Hematopoietic multipotent progenitor cell (in vitro differentiated cells): ENCODE measurements around the gene IER3. TPM values are rescaled to one million over a fixed set of nuclear protein-coding genes. Genes with fewer than 3 reads are reported as not detected.
A peak's percentile ranks its signal among the peaks of the same experiment; 100 is the strongest.

Experiments used
- DNase-seq, 3 donors: peaks; one replicate each; pipeline ENCODE4 v3.0.0-alpha.2; 2011 to 2015; ENCODE audit warnings: low read depth in 2 of 3, low spot score in 2 of 3
- total RNA-seq: library from RNA; depleted of rRNA; stranded (reverse); fragments of >200 nt; gene quantifications from one replicate; pipeline ENCODE4 v1.2.3, GENCODE V29; 2012

The IER3 gene, protein sequence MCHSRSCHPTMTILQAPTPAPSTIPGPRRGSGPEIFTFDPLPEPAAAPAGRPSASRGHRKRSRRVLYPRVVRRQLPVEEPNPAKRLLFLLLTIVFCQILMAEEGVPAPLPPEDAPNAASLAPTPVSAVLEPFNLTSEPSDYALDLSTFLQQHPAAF
- 4.3 TPM for total RNA-seq

GRCh38 chr6:30744054-30744805 lies at the start of gene IER3:
Gene IER3, minus strand, starts transcription at chr6:30744547. Its CDS starts 29 bp downstream, at chr6:30744518.
- DNase-seq = peak in 2 of 3 donors; percentile 74 to 77

- DNase-seq = peak in 1 of 3 donors; percentile 52
Observed at GRCh38 chr6:30793521-30794194, 49.3 kb upstream of the IER3 start.

DNA sequence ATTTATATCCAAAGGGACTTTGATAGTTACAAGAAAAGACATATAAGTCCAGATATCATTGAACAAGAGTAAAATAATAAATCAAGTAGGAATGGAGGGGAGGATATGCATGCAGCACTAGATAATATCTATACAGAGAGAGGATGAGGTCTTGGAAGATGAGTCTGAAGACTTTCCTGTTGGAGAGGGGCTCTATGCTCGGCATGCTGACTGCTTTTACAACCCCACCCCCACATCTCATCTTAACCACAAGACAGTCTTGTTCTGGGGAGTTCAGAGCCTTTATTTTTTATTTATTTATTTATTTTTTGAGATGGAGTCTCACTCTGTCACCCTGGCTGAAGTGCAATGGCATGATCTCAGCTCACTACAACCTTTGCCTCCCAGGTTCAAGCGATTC lies 48.4 kb upstream of the IER3 start:
- DNase-seq = no peak

GRCh38 chr6:30790724-30791383 lies 46.5 kb upstream of the IER3 start:
- DNase-seq = no peak

DNA sequence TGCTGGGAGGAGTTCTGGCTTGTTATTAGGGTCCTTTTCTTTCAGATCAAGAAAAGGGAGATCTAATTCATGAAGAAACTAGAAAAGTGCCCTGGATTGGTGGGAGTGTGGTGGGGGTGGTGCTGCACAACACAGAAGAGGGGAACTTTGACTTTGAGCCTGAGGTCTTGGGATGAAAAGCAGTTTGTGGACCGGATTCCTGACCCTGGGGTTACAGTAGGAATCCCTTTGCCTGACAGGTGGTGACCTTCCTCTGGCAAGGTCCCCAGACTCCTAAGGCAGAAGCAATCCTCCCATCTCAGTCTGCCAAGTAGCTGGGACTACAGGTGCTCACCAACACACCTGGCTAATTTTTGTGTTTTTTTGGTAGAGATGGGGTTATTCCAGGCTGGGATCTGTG lies 45.3 kb upstream of the IER3 start:
- DNase-seq = no peak

GRCh38 chr6:30787954-30788353 lies 43.6 kb upstream of the IER3 start:
- peak in 1 of 3 donors; percentile 48 for DNase-seq

GRCh38 chr6:30782425-30783014 lies 38.2 kb upstream of the IER3 start:
- no peak for DNase-seq

DNA sequence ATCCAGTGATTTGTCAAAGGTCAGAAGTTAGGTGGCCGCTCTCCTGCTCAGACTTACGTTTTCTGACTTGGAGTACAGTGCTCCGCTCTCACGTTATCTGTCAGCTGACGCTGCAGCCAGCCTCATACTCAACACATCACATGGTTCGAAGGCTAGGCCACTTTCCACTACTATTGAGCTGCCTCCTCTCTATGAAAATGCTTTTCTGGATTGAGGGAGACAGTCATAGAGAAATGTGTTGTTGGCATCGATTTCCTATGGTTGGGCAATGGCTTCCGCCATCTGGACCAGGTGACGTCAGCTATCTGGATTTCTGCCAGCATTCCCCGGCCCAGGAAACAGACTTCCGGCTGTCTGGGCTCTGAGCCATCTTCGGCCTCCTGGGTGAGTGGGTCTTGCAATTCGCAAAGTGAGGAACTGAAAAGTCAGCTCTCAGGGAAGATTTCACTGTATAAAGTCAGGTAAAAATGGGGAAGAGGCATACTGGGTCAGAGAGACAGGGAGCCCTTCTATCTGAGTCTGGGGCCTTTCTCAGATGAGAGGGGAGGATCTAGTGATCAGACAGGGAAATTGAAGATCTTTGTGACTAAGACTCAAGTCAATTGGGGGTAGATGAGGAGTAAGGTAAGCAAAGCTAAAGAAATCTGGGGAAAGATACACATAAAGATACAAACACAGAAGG lies 37.5 kb upstream of the IER3 start:
- peak in 2 of 3 donors; percentile 86 to 89 for DNase-seq

DNA sequence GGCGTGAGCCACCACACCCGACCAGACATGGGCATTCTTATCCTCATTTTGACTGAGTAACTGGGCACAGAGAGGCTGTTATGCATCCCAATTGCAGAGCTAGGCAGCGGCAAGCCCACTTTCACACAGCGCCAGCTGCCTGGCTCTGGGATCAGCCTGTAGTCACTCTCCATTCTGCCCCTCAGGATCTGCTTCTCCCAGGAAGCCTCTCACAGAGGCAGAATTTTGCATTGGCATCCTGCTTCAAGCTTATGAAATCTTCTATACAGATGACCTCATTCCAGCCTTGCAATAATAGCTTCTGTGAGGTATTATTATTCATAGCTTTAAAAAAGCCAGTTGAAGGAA lies 37.0 kb upstream of the IER3 start:
- DNase-seq = no peak

DNA sequence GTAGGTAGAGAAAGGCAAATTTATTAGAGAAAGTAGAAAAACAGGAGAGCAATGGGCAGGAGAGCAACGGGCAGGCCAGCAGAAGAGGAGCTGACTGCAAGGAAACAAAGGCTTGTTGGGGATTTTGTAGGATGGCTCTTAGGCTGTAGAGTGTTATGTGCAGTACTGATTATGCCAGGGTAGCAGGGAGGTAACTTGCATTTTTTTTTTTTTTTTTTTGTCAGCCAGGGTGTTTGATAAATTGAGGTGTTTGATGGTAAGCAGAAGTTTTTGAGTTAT lies 36.2 kb upstream of the IER3 start:
- DNase-seq = no peak

DNA sequence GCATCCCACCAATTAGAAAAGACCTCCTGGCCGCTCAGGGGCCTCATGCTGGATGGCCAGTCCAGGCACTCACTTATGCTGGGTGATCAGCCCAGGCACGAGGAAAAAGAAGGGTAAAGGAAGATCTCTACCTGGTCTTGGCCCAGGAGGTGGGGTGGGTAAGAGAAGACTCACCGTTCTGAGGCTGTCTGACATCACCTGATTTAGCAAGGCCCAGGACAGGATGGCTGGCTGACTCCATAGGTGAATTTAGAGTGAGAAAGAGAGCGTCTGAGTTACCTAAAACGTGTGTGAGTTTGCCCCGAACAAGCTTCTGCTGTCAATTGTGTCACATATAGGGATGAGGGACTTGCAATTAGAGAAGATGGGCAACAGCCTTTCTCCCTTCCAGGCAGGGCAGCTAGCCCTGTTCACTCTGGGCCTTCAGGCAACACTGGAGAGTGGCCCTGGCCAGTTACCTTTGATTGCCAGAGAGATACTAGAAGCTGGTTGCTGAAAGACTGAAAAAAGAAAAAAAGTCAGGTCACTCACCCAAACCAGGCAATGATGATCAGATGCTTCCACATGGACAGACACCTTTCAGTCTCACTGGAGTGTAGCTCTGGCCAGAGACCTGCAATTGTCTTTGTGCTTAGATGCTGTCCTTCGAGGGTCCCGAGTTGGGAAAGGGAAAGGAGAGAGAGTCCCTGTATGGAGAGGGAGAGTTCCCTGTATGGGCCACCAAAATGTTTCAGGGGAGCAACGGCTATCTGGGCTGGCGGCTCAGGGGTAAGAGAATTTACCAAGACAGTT lies 35.7 kb upstream of the IER3 start:
- DNase-seq = no peak

GRCh38 chr6:30778001-30778635 lies 33.8 kb upstream of the IER3 start:
- no peak for DNase-seq

- DNase-seq = no peak
Observed at GRCh38 chr6:30777155-30777485, 32.8 kb upstream of the IER3 start.

DNA sequence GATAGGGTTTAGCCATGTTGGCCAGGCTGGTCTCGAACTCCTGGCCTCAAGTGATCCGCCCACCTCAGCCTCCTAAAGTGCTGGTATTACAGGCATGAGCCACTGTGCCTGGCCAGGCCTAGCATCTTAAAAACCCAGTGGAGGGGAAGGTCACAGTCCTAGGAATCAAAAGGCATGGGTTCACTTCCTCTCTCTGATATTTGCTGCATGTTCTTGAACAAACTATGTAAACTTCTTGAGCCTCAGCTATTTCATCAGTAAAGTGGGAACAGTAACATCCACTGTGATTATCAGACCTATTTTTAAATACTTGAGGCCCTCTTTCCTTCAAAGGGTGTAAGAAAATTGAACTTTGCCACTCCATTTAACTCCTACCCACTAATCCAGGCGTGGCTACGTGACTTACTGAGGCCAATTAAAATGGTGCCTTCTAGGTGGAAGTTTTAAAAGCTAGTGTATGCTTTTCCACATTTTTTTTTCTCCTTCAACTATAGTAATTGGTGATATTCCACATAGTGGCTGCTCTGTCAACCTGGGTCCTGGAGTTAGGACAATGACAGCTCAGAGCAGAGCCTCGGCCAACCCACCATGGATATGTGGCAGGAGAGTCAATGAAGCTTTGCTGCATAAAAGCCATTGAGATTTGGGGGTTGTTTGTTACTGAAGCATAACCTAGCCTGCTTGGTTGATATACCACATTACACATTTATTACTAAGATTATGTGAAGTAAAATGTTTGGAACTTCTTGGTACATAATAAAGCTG lies 32.2 kb upstream of the IER3 start:
- DNase-seq = no peak

DNA sequence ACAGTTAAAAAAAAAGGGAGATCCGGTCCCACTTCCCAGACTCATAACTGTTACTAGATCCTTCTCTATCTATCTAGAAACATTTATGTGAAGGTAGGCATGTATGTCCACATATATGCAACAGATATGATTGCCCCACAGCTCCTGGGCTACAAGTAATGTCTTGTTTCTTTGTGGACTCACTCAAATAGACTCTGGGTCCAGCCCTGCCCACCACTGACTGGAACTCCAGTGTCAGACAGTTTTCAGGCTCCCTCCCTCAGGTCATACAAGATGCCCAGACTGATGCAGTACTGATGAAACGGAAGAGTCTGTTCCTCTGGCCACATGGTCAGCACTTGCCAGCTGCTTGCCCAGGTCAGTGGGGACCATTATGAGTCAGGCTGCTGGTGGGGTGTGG lies 30.8 kb upstream of the IER3 start:
- no peak for DNase-seq

GRCh38 chr6:30774701-30775100 lies 30.4 kb upstream of the IER3 start:
- no peak for DNase-seq

DNA sequence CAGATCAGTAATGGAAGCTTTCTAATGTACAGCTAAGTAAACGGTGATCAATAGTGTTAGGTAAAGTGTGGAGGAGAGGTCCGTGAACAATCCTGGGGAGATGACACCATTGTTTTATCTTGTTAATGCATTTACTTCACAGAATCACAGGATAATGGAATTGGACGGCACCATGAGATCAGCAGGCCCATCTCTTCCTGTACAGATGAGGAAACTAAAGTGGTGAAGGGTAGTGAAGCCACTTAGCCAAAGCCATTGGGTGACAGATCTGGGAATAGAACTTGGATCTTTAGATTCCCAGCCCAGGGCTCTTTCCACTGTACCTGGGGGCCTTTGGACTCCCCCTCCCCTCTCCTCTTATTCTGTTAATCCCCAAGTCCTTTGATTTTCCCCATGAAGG lies 26.2 kb upstream of the IER3 start:
- DNase-seq = no peak

DNA sequence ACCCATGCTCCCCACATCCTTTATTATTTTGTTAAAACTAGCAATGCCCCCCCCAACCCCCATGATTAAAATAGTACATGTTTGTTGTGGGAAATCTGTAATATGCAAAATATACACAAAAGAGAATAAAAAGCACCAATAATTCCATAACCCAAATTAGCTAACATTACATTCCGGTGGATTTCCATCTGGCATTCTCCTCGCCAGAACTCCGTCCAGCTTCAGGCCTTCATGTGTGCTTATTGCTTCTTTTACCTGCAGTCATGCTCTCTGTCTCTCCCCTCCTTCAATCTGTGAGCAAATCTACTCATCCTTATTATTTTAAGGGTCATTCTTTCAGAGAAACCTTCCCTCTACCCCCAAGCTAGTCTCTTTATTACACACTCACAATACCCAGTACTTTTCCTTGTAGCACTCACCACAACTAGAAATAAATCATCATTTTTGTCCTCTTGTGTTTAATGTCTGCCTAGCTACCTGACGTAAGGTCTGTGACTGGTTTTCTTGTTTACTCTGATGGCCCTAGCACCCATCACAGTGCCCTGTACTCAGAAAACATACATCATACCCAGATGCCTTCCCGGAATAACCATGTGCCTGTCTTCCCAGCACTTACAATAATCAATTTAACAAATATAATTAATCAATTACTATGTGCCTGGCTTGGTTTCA lies 25.6 kb upstream of the IER3 start:
- DNase-seq = no peak
